HCT116 (cell line): ENCODE results near the gene MLH1. TPM values are rescaled to one million over a fixed set of nuclear protein-coding genes. Genes with fewer than 3 reads are reported as not detected.

Experiments used
- ATAC-seq: fragments of 200-7000 bp; cut with Tn5 transposase; 2 replicates; pipeline ENCODE4 v1.9.1; 2020; ENCODE audit warnings: mild to moderate bottlenecking, moderate library complexity
- BruUV-seq: library from RNA; stranded (reverse); fragments of 400-500 nt; replicated peaks from 2 replicates; lab custom pipeline; 2021; lab: Mats Ljungman, UMichigan
- CTCF ChIA-PET: fragments of 300-600 bp; sonication (Branson Sonifier 250); formaldehyde crosslinking; loops from one replicate; lab custom pipeline; 2021; ENCODE audit warnings: antibody characterized with exemption; lab: Charles Lee
- POLR2A ChIA-PET: fragments of 300-600, 350-600 bp; sonication (Branson Sonifier 250); formaldehyde crosslinking; loops from one replicate; lab custom pipeline; 2021; ENCODE audit warnings: antibody characterized with exemption; lab: Charles Lee
- RAD21 ChIA-PET, 2 experiments: fragments of 300-600 bp; sonication (Branson Sonifier 250); formaldehyde crosslinking; loops; one replicate each; lab custom pipeline; 2023; ENCODE audit warnings: low total read pairs in 2 of 2; ENCODE audit not compliant: uncharacterized antibody in 2 of 2, unreplicated experiment in 2 of 2, low non-redundant PET in 1 of 2; lab: Charles Lee
- DNase-seq: peaks from one replicate; pipeline ENCODE4 v3.0.0-alpha.2; 2010; ENCODE audit warnings: low read depth, low spot score
- H2AFZ ChIP-seq: fragments of 200-600 bp; shearing (Covaris generic), sonication (generic); 2 replicates; pipeline ENCODE4 v1.6.1; 2017; ENCODE audit warnings: low read depth, mixed run types, mixed read lengths, antibody characterized with exemption, low read length; ENCODE audit not compliant: poor library complexity, severe bottlenecking
- H3K27ac ChIP-seq: 2 replicates; pipeline ENCODE4 v1.5.1; 2012; ENCODE audit warnings: low read depth, low read length
- H3K27me3 ChIP-seq: fragments of 200-600 bp; sonication (generic); 2 replicates; pipeline ENCODE4 v1.6.1; 2016; ENCODE audit warnings: mixed run types, low read length, mixed read lengths; ENCODE audit not compliant: insufficient read depth
- H3K36me3 ChIP-seq, 2 experiments: fragments of 200-500 bp in 1 of 2; fragments of 200-600 bp in 1 of 2; sonication (Bioruptor generic) in 1 of 2; sonication (generic) in 1 of 2; 2 replicates each; pipeline versions ENCODE4 v1.5.1 to v1.6.1; 2014 to 2016; ENCODE audit warnings: low read length in 2 of 2, inconsistent platforms in 1 of 2, mixed read lengths in 1 of 2, mixed run types in 1 of 2; ENCODE audit not compliant: insufficient read depth in 2 of 2, control insufficient read depth in 1 of 2
- H3K4me1 ChIP-seq, 2 experiments: fragments of 200-600 bp in 1 of 2; sonication (generic) in 1 of 2; 2 replicates each; pipeline versions ENCODE4 v1.5.1 to v1.6.1; 2012 to 2017; ENCODE audit warnings: low read length in 2 of 2, inconsistent platforms in 1 of 2, mild to moderate bottlenecking in 1 of 2, mixed read lengths in 1 of 2, mixed run types in 1 of 2, moderate library complexity in 1 of 2; ENCODE audit not compliant: insufficient read depth in 2 of 2, control insufficient read depth in 1 of 2
- H3K4me2 ChIP-seq: fragments of 200-600 bp; sonication (generic); 2 replicates; pipeline ENCODE4 v1.6.1; 2017; ENCODE audit warnings: mixed run types, low read length, mixed read lengths
- H3K4me3 ChIP-seq, 2 experiments: fragments of 200-600 bp in 1 of 2; sonication (generic) in 1 of 2; replicated peaks in 1 of 2; 2 replicates each; pipeline ENCODE4 v1.5.1; 2011 to 2016; ENCODE audit warnings: low read length in 2 of 2, control low read depth in 1 of 2, low read depth in 1 of 2, mild to moderate bottlenecking in 1 of 2, mixed read lengths in 1 of 2, mixed run types in 1 of 2
- H3K79me2 ChIP-seq: fragments of 200-600 bp; sonication (generic); 2 replicates; pipeline ENCODE4 v1.6.1; 2017; ENCODE audit warnings: mild to moderate bottlenecking, mixed run types, low read length, moderate library complexity, mixed read lengths; ENCODE audit not compliant: insufficient read depth
- H3K9ac ChIP-seq: fragments of 200-600 bp; sonication (generic); 2 replicates; pipeline ENCODE4 v1.6.1; 2016; ENCODE audit warnings: low read length, mixed read lengths
- H3K9me2 ChIP-seq: fragments of 200-600 bp; sonication (generic), shearing (Covaris generic); 2 replicates; pipeline ENCODE4 v1.6.1; 2017; ENCODE audit warnings: mixed run types, mild to moderate bottlenecking, moderate library complexity; ENCODE audit not compliant: insufficient read depth
- H3K9me3 ChIP-seq, 2 experiments: fragments of 200-500 bp in 1 of 2; fragments of 200-600 bp in 1 of 2; sonication (Bioruptor generic) in 1 of 2; sonication (generic) in 1 of 2; 2 replicates each; pipeline ENCODE4 v1.6.1; 2014 to 2017; ENCODE audit warnings: low read length in 2 of 2, mixed read lengths in 2 of 2, inconsistent platforms in 1 of 2, low read depth in 1 of 2, mild to moderate bottlenecking in 1 of 2, mixed run types in 1 of 2, moderate library complexity in 1 of 2; ENCODE audit not compliant: control insufficient read depth in 1 of 2, insufficient read depth in 1 of 2
- H4K20me1 ChIP-seq: fragments of 200-600 bp; sonication (generic), shearing (Covaris generic); 2 replicates; pipeline ENCODE4 v1.6.1; 2017; ENCODE audit warnings: mixed run types, mild to moderate bottlenecking, moderate library complexity; ENCODE audit not compliant: insufficient read depth
- CBX3 ChIP-seq: IDR thresholded peaks from 2 replicates; pipeline ENCODE4 v1.6.1; 2012; ENCODE audit warnings: low read depth
- CEBPB ChIP-seq: IDR thresholded peaks from 2 replicates; pipeline ENCODE4 v1.6.1; 2012; ENCODE audit warnings: low read depth
- EGR1 ChIP-seq: IDR thresholded peaks from 2 replicates; pipeline ENCODE4 v1.6.1; 2012; ENCODE audit warnings: low read depth
- ELF1 ChIP-seq: IDR thresholded peaks from 2 replicates; pipeline ENCODE4 v1.6.1; 2012; ENCODE audit warnings: low read depth, borderline replicate concordance
- FOSL1 ChIP-seq: IDR thresholded peaks from 2 replicates; pipeline ENCODE4 v1.6.1; 2012; ENCODE audit warnings: low read depth
- JUND ChIP-seq: IDR thresholded peaks from 2 replicates; pipeline ENCODE4 v1.6.1; 2012
- POLR2A ChIP-seq: IDR thresholded peaks from 2 replicates; pipeline ENCODE4 v1.7.0; 2011; ENCODE audit warnings: borderline replicate concordance; ENCODE audit not compliant: insufficient read depth, insufficient read length; ENCODE audit errors: extremely low read depth
- POLR2AphosphoS5 ChIP-seq: IDR thresholded peaks from 2 replicates; pipeline ENCODE4 v1.6.1; 2011; ENCODE audit warnings: mild to moderate bottlenecking, low read depth, low read length, moderate library complexity
- RAD21 ChIP-seq: IDR thresholded peaks from 2 replicates; pipeline ENCODE4 v1.6.1; 2012; ENCODE audit warnings: low read depth, mild to moderate bottlenecking
- REST ChIP-seq: IDR thresholded peaks from 2 replicates; pipeline ENCODE4 v1.6.1; 2012; ENCODE audit warnings: low read depth
- SIN3A ChIP-seq: IDR thresholded peaks from 2 replicates; pipeline ENCODE4 v1.6.1; 2012; ENCODE audit warnings: low read depth
- SP1 ChIP-seq: IDR thresholded peaks from 2 replicates; pipeline ENCODE4 v1.6.1; 2012; ENCODE audit warnings: low read depth
- TCF7L2 ChIP-seq: IDR thresholded peaks from 2 replicates; pipeline ENCODE4 v1.7.0; 2011; ENCODE audit warnings: borderline replicate concordance, inconsistent platforms; ENCODE audit not compliant: insufficient read depth, insufficient read length; ENCODE audit errors: extremely low read depth
- ZFX ChIP-seq: fragments of 450-650 bp; IDR thresholded peaks from 2 replicates; pipeline ENCODE4 v1.6.1; 2017
- ZNF274 ChIP-seq: fragments of 200-500 bp; sonication (Bioruptor generic); IDR thresholded peaks from 2 replicates; pipeline ENCODE4 v1.6.1; 2014; ENCODE audit warnings: mild to moderate bottlenecking, low read depth, low read length, inconsistent platforms
- intact Hi-C: fragments of 100-400 bp; cut with micrococcal nuclease; formaldehyde crosslinking; loops from 2 replicates; pipeline ENCODE4 v1.10.0; 2022
- total RNA-seq: library from RNA; stranded (reverse); gene quantifications from one replicate; pipeline ENCODE4 v1.2.1, GENCODE V29; 2021; ENCODE audit not compliant: unreplicated experiment
- TF ChIP-seq, protein P1 (sequence below): IDR thresholded peaks from 2 replicates; pipeline ENCODE4 v1.6.1; 2012
- TF ChIP-seq, protein P2 (sequence below), 3 experiments: fragments of 200-600 bp in 1 of 3; sonication (generic) in 1 of 3; IDR thresholded peaks in 2 of 3; conservative IDR thresholded peaks in 1 of 3; 2 replicates each; pipeline ENCODE4 v1.5.1; 2012 to 2017; ENCODE audit warnings: low read depth in 2 of 3, low read length in 2 of 3, antibody characterized with exemption in 1 of 3, borderline replicate concordance in 1 of 3, control low read depth in 1 of 3, mild to moderate bottlenecking in 1 of 3, mixed read lengths in 1 of 3, mixed run types in 1 of 3, moderate library complexity in 1 of 3; ENCODE audit not compliant: insufficient read depth in 1 of 3
- TF ChIP-seq, protein P3 (sequence below): IDR thresholded peaks from 2 replicates; pipeline ENCODE4 v1.6.1; 2011; ENCODE audit warnings: mild to moderate bottlenecking, low read length, moderate library complexity; ENCODE audit not compliant: insufficient replicate concordance; ENCODE audit errors: extremely low read depth

Gene MLH1
- total RNA-seq, 1 experiment from 2014 or later, result 9.6 TPM

GRCh38 chr3:36981006-36981405 is 12.3 kb upstream of the MLH1 start:
- Histone ChIP-seq H3K36me3 (peaks cover 0 to 2% of the 10 kb centered on the region in 2 experiments; a peak in 1 of 4 replicates), H3K4me1 (no peaks in the 10 kb centered on the region), H3K9ac (no peak overlapping the region), H2AFZ (no peak overlapping the region), H4K20me1 (no peaks in the 10 kb centered on the region), H3K27me3 (no peaks in the 10 kb centered on the region), H3K9me3 (no peaks in the 10 kb centered on the region), H3K27ac (no peak overlapping the region), H3K4me2 (no peak overlapping the region), H3K4me3 (no peak overlapping the region), H3K79me2 (no peaks in the 10 kb centered on the region), H3K9me2 (no peaks in the 10 kb centered on the region)
- intact Hi-C loops, result no loop called here
- CTCF ChIA-PET, result no interaction called here
- no TSS peak for BruUV-seq
- DNase-seq (no peak), ATAC-seq (no peak)
- RAD21 ChIA-PET, result no interaction called here
- POLR2A ChIA-PET, result no interaction called here
- TF ChIP-seq CEBPB (no peak), RAD21 (no peak), CBX3 (no peak), JUND (no peak), REST (no peak), ELF1 (no peak), POLR2A (no peak), SIN3A (no peak), FOSL1 (no peak), POLR2AphosphoS5 (no peak), ZFX (no peak), TCF7L2 (no peak), SP1 (no peak), ZNF274 (no peak), EGR1 (no peak)
- TF ChIP-seq, protein P1, sequence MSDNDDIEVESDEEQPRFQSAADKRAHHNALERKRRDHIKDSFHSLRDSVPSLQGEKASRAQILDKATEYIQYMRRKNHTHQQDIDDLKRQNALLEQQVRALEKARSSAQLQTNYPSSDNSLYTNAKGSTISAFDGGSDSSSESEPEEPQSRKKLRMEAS, result no peak
- TF ChIP-seq, protein P2, sequence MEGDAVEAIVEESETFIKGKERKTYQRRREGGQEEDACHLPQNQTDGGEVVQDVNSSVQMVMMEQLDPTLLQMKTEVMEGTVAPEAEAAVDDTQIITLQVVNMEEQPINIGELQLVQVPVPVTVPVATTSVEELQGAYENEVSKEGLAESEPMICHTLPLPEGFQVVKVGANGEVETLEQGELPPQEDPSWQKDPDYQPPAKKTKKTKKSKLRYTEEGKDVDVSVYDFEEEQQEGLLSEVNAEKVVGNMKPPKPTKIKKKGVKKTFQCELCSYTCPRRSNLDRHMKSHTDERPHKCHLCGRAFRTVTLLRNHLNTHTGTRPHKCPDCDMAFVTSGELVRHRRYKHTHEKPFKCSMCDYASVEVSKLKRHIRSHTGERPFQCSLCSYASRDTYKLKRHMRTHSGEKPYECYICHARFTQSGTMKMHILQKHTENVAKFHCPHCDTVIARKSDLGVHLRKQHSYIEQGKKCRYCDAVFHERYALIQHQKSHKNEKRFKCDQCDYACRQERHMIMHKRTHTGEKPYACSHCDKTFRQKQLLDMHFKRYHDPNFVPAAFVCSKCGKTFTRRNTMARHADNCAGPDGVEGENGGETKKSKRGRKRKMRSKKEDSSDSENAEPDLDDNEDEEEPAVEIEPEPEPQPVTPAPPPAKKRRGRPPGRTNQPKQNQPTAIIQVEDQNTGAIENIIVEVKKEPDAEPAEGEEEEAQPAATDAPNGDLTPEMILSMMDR (IDR thresholded peaks at IDR 0.05 in 2 of 3, conservative IDR thresholded peaks at IDR 0.05 in 1 of 3; ENCODE audit: borderline replicate concordance in 1 of 3, insufficient read depth in 1 of 3, low read depth in 2 of 3, low read length in 2 of 3), result no peak
- TF ChIP-seq, protein P3, sequence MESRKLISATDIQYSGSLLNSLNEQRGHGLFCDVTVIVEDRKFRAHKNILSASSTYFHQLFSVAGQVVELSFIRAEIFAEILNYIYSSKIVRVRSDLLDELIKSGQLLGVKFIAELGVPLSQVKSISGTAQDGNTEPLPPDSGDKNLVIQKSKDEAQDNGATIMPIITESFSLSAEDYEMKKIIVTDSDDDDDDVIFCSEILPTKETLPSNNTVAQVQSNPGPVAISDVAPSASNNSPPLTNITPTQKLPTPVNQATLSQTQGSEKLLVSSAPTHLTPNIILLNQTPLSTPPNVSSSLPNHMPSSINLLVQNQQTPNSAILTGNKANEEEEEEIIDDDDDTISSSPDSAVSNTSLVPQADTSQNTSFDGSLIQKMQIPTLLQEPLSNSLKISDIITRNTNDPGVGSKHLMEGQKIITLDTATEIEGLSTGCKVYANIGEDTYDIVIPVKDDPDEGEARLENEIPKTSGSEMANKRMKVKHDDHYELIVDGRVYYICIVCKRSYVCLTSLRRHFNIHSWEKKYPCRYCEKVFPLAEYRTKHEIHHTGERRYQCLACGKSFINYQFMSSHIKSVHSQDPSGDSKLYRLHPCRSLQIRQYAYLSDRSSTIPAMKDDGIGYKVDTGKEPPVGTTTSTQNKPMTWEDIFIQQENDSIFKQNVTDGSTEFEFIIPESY, result no peak
